Measurements from ENCODE around the gene CBFA2T3.

DNA sequence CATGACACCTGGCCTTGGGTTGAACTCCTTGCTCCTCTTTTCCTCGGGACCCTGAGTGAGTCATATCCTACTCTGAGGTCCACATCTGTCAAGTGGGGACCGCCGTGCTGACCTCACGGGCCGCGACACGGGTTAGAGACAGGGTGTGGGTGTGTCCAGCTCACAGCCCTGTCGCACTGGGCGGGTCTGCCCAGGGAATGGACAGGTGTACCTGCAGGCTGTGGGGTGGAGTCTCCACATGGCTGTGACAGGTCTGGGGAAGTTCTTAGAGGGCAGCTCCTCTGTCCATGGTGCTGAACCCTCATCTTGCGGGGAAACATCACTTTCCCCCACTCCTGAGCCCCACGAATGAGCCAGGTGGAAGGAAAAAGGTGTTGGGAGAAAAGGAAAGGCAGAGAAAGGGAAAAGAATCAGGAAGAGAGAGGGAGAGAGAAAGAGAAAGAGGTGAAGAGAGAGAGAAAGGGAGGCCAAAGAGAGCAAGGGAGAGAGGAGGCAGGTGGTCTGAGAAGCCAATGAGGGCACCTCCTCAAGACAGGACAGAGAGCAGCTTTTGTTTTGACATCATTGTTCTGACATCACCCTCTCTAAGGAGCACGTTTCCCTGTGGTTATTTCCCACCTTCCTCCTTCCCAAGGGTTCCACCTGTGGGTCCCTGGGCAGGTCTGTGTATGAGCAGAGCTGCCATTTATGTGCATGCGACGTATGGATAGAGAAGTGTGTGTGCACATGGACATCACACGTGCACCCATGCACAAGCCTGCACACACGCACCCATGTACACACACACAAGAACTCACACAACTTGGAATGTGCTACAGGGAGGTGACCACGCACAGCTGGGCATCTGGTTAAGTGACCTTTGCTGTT lies 32.6 kb upstream of the CBFA2T3 start:
- TF ChIP-seq, protein P1, sequence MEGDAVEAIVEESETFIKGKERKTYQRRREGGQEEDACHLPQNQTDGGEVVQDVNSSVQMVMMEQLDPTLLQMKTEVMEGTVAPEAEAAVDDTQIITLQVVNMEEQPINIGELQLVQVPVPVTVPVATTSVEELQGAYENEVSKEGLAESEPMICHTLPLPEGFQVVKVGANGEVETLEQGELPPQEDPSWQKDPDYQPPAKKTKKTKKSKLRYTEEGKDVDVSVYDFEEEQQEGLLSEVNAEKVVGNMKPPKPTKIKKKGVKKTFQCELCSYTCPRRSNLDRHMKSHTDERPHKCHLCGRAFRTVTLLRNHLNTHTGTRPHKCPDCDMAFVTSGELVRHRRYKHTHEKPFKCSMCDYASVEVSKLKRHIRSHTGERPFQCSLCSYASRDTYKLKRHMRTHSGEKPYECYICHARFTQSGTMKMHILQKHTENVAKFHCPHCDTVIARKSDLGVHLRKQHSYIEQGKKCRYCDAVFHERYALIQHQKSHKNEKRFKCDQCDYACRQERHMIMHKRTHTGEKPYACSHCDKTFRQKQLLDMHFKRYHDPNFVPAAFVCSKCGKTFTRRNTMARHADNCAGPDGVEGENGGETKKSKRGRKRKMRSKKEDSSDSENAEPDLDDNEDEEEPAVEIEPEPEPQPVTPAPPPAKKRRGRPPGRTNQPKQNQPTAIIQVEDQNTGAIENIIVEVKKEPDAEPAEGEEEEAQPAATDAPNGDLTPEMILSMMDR (IDR thresholded peaks at IDR 0.05; ENCODE audit: insufficient read depth, low read depth, low read length) = no peak
- TF ChIP-seq EZH2 (IDR thresholded peaks at IDR 0.05; ENCODE audit: insufficient read depth, low read length) = no peak

All from astrocyte (in vitro differentiated cells and primary cell).